MG63 (cell line): ENCODE results near the gene LMOD1. TPM values are rescaled to one million over a fixed set of nuclear protein-coding genes. Genes with fewer than 3 reads are reported as not detected.
"Not testable (repeated sequence)": the region's sequence is repeated elsewhere in the genome, so short reads cannot be mapped to it uniquely, and the experiment has no call there.

Source experiments
- DNase-seq: peaks from one replicate; pipeline ENCODE4 v3.0.0-alpha.2; 2020
- H3K27me3 ChIP-seq: fragments of 250-450 bp; sonication (Bioruptor Pico); 2 replicates; pipeline ENCODE4 v1.5.1; 2020; ENCODE audit warnings: mild to moderate bottlenecking, moderate library complexity
- H3K36me3 ChIP-seq: fragments of 250-450 bp; sonication (Bioruptor Pico); 2 replicates; pipeline ENCODE4 v1.5.1; 2020; ENCODE audit warnings: mild to moderate bottlenecking, moderate library complexity
- H3K4me3 ChIP-seq: fragments of 250-450 bp; sonication (Bioruptor Pico); 2 replicates; pipeline ENCODE4 v1.5.1; 2020; ENCODE audit warnings: mild to moderate bottlenecking, moderate library complexity
- H3K9me3 ChIP-seq: fragments of 250-450 bp; sonication (Bioruptor Pico); 2 replicates; pipeline ENCODE4 v1.5.1; 2020; ENCODE audit warnings: mild to moderate bottlenecking, moderate library complexity
- total RNA-seq: library from RNA; depleted of rRNA; stranded (reverse); fragments of >200 nt; shearing (Covaris generic); gene quantifications from 2 replicates; pipeline ENCODE4 v1.2.3, GENCODE V29; 2014; ENCODE audit warnings: low replicate concordance; rRNA removed

The LMOD1 gene
- total RNA-seq, 1 experiment from 2014 or later: 0.03 TPM

GRCh38 chr1:201876148-201876818, 70.1 kb downstream of the LMOD1 start:
- H3K36me3 ChIP-seq: peaks cover 68% of the 10 kb centered on the region
- H3K27me3 ChIP-seq: no peaks in the 10 kb centered on the region
- DNase-seq: no peak

GRCh38 chr1:201874672-201875071, 71.7 kb downstream of the LMOD1 start:
- H3K9me3 ChIP-seq: no peaks in the 10 kb centered on the region
- peaks cover 84% of the 10 kb centered on the region for H3K36me3 ChIP-seq
- H3K27me3 ChIP-seq: no peaks in the 10 kb centered on the region
- no peak for DNase-seq
- no peak overlapping the region for H3K4me3 ChIP-seq

More at GRCh38 chr1:201876148-201876818, 70.1 kb downstream of the LMOD1 start:
- H3K9me3 ChIP-seq: no peaks in the 10 kb centered on the region
- H3K4me3 ChIP-seq: no peak overlapping the region

- Histone ChIP-seq H3K27me3 (no peaks in the 10 kb centered on the region), H3K36me3 (peaks cover 93% of the 10 kb centered on the region), H3K4me3 (no peak overlapping the region), H3K9me3 (no peaks in the 10 kb centered on the region)
- DNase-seq: no peak
Measured at GRCh38 chr1:201870397-201870796, 76.0 kb downstream of the LMOD1 start.

DNA sequence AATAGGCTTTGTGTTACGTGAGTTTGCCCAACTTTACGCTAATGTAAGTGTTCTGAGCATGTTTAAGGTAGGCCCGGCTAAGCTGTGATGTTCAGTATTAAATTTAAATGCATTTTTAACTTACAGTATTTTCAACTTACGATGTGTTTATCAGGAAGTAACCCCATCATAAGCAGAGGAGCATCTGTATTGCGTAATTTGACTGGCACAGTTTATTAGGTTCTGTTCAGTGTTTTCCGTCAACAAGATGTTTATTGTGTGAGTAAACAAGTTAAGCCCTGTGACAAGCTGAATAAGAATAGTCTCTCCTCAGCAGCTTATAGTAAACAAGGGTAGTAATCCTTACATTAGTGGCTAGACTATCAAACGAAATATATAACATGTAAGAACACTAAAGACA, 84.9 kb downstream of the LMOD1 start:
- H3K9me3 ChIP-seq: no peaks in the 10 kb centered on the region
- no peaks in the 10 kb centered on the region for H3K27me3 ChIP-seq
- H3K4me3 ChIP-seq: no peak overlapping the region
- no peak for DNase-seq
- peaks cover 91% of the 10 kb centered on the region for H3K36me3 ChIP-seq

- H3K4me3 ChIP-seq: no peak overlapping the region
- H3K36me3 ChIP-seq: peaks cover 92% of the 10 kb centered on the region
- no peaks in the 10 kb centered on the region for H3K27me3 ChIP-seq
- no peaks in the 10 kb centered on the region for H3K9me3 ChIP-seq
- peak; percentile 48 for DNase-seq
Measured at GRCh38 chr1:201859424-201859823, 86.9 kb downstream of the LMOD1 start.

DNA sequence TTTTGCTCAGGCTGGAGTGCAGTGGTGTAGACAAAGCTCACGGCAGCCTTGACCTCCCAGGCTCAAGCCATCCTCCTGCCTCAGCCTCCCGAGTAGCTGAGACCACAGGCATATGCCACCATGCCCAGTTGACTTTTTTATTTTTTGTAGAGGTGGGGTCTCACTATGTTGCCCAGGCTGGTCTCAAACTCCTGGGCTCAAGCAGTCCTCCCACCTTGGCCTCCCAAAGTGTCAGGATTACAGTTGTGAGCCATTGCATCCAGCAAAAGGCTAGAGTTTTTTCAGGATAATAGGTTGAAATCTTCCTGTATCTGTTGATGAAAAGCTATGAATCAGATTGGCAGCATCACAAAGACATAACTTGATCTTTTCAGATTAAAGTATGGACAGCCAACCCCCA, 89.6 kb downstream of the LMOD1 start:
- H3K27me3 ChIP-seq, DNase-seq, H3K4me3 ChIP-seq, H3K9me3 ChIP-seq: not testable (repeated sequence)
- H3K36me3 ChIP-seq: peaks cover 97% of the 10 kb centered on the region

GRCh38 chr1:201851949-201852348, 94.4 kb downstream of the LMOD1 start:
- Histone ChIP-seq H3K4me3 (no peak overlapping the region), H3K9me3 (no peaks in the 10 kb centered on the region), H3K27me3 (no peaks in the 10 kb centered on the region), H3K36me3 (peaks cover 87% of the 10 kb centered on the region)
- DNase-seq: no peak

DNA sequence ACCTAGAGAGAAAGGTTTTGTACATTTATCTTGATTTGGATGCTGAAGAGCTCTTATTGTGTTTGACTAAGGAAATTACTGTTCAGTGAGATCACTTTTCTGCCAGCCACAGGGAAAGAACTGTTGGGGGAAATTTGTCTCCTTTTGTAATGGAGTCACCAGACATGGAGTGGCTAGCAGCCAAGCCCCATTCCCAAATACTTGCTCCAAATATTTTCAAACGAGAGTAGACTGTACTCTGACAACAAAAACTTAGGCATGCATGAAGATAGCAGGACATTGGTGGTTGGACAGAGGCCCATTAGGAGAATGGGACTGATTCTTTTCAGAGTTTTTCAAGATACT, 96.3 kb downstream of the LMOD1 start:
- no peak overlapping the region for H3K4me3 ChIP-seq
- peaks cover 71% of the 10 kb centered on the region for H3K36me3 ChIP-seq
- H3K9me3 ChIP-seq: no peaks in the 10 kb centered on the region
- peak; percentile 81 for DNase-seq
- H3K27me3 ChIP-seq: no peaks in the 10 kb centered on the region

DNA sequence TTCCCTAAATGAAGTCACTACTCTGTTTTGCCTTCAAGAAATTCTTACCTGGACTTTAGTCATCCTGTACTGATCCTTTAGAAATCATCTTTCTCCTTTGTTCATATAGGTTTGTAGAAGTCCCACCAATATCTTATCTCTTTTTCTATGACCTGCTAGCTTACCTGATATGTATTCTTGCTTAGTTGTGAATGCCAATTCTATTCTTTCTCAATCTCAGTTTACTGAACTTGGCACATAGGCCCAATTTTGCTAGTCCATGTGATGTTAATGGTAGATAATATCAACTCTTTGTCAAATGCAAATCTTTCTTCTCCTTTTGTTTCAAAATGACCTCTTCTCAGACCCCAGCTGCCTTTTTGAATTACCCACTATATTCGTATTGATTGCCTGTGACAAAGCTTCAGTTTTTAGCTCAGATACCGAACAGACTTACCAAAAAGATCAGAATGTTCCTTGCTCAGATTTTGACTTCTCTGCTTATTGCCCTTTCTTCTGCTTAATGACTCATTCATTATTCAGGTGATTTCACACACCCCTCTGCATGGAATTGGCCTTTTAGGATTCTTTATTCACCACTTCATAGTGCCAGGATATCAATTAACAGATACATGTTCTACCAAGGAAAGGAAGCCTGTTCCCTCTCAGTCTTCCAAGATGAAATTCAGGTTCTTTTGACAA, 96.8 kb downstream of the LMOD1 start:
- Histone ChIP-seq H3K27me3 (no peaks in the 10 kb centered on the region), H3K9me3 (no peaks in the 10 kb centered on the region), H3K36me3 (peaks cover 66% of the 10 kb centered on the region), H3K4me3 (no peak overlapping the region)
- DNase-seq: no peak

DNA sequence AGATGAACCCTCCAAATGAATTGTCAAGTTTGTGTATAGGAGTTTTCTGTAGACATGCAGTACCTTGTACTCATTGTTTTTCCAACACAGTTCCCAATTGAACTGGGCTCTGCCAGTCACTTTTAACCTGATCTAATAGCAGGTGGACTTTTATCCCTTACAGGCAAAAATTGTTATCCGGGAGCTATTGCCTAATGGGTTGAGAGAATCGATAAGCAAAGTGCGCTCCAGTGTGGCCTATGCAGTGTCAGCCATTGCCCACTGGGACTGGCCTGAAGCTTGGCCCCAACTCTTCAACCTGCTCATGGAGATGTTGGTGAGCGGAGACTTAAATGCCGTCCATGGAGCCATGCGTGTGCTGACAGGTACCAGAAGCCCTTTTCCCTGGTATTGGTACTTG, 98.1 kb downstream of the LMOD1 start:
- H3K4me3 ChIP-seq: no peak overlapping the region
- no peaks in the 10 kb centered on the region for H3K9me3 ChIP-seq
- no peaks in the 10 kb centered on the region for H3K27me3 ChIP-seq
- H3K36me3 ChIP-seq: peaks cover 53% of the 10 kb centered on the region
- no peak for DNase-seq

GRCh38 chr1:201847150-201847549, 99.2 kb downstream of the LMOD1 start:
- Histone ChIP-seq H3K4me3 (no peak overlapping the region), H3K36me3 (peaks cover 43% of the 10 kb centered on the region), H3K27me3 (no peaks in the 10 kb centered on the region), H3K9me3 (no peaks in the 10 kb centered on the region)
- DNase-seq: no peak

Other genes starting within 250 kb of the LMOD1 start
- gene IPO9, start 117.4 kb downstream of the LMOD1 start, total RNA-seq: 23.8 and 32.1 TPM in 2 replicates
- 13.6 and 28.8 TPM in 2 replicates for gene SHISA4, start 57.6 kb downstream of the LMOD1 start, total RNA-seq
- 97.0 and 105 TPM in 2 replicates for gene TIMM17A, start 9.0 kb upstream of the LMOD1 start, total RNA-seq
- 112 and 135 TPM in 2 replicates for gene RNPEP, start 36.1 kb upstream of the LMOD1 start, total RNA-seq
- gene ELF3, start 64.0 kb upstream of the LMOD1 start, total RNA-seq: not detected in 2 replicates
- not detected in 2 replicates for gene GPR37L1, start 176.4 kb upstream of the LMOD1 start, total RNA-seq
- 21.3 and 35.5 TPM in 2 replicates for gene ARL8A, start 198.2 kb upstream of the LMOD1 start, total RNA-seq
- gene PTPN7, start 214.1 kb upstream of the LMOD1 start, total RNA-seq: not detected in 2 replicates
- not detected in 2 replicates for gene LGR6, start 247.3 kb upstream of the LMOD1 start, total RNA-seq